Osteocyte (in vitro differentiated cells): ENCODE measurements around the gene ORC6. TPM values are rescaled to one million over a fixed set of nuclear protein-coding genes. Genes with fewer than 3 reads are reported as not detected.

Source experiments
- DNase-seq: peaks from one replicate; pipeline ENCODE4 v3.0.0; 2021; ENCODE audit warnings: mixed read lengths; ENCODE audit not compliant: unreplicated experiment; ENCODE audit errors: extremely low spot score
- H3K27ac Mint-ChIP-seq: one replicate; pipeline ENCODE4 v1.8.0; 2021; ENCODE audit warnings: mild to moderate bottlenecking, mixed read lengths; ENCODE audit not compliant: unreplicated experiment
- H3K27me3 Mint-ChIP-seq: one replicate; pipeline ENCODE4 v1.8.0; 2021; ENCODE audit warnings: mixed read lengths; ENCODE audit not compliant: unreplicated experiment
- H3K36me3 Mint-ChIP-seq: one replicate; pipeline ENCODE4 v1.8.0; 2021; ENCODE audit warnings: mixed read lengths; ENCODE audit not compliant: unreplicated experiment
- H3K4me1 Mint-ChIP-seq: one replicate; pipeline ENCODE4 v1.8.0; 2021; ENCODE audit warnings: mixed read lengths; ENCODE audit not compliant: unreplicated experiment
- H3K4me3 Mint-ChIP-seq: one replicate; pipeline ENCODE4 v1.8.0; 2021; ENCODE audit warnings: mild to moderate bottlenecking, moderate library complexity, mixed read lengths; ENCODE audit not compliant: unreplicated experiment
- H3K9me3 Mint-ChIP-seq: one replicate; pipeline ENCODE4 v1.8.0; 2021; ENCODE audit warnings: mixed read lengths; ENCODE audit not compliant: unreplicated experiment
- CTCF ChIP-seq: fragments of 200-600 bp; sonication (generic); IDR thresholded peaks from 2 replicates; pipeline ENCODE4 v1.5.0; 2021; ENCODE audit warnings: antibody characterized with exemption, mild to moderate bottlenecking, moderate library complexity
- total RNA-seq: library from RNA; stranded (reverse); gene quantifications from 2 replicates; pipeline ENCODE4 v1.2.1, GENCODE V29; 2021

The ORC6 gene
- total RNA-seq, 1 donor from 2014 or later, result 8.8 TPM

- Mint-ChIP-seq H3K4me3 (no peak overlapping the region), H3K27ac (no peak overlapping the region), H3K4me1 (no peaks in the 10 kb centered on the region), H3K27me3 (no peaks in the 10 kb centered on the region), H3K9me3 (no peaks in the 10 kb centered on the region), H3K36me3 (peaks cover 6% of the 10 kb centered on the region)
- DNase-seq, result no peak
- no peak for TF ChIP-seq CTCF
Observed at GRCh38 chr16:46696957-46697356, 7.5 kb downstream of the ORC6 start.

GRCh38 chr16:46700048-46700447, 10.6 kb downstream of the ORC6 start:
- Mint-ChIP-seq H3K4me3 (no peak overlapping the region), H3K27ac (no peak overlapping the region), H3K9me3 (no peaks in the 10 kb centered on the region), H3K4me1 (no peaks in the 10 kb centered on the region), H3K36me3 (peaks cover 6% of the 10 kb centered on the region), H3K27me3 (no peaks in the 10 kb centered on the region)
- no peak for TF ChIP-seq CTCF
- no peak for DNase-seq

- Mint-ChIP-seq H3K9me3 (no peaks in the 10 kb centered on the region), H3K27me3 (no peaks in the 10 kb centered on the region), H3K36me3 (peaks cover 2% of the 10 kb centered on the region), H3K4me3 (no peak overlapping the region), H3K27ac (no peak overlapping the region), H3K4me1 (no peaks in the 10 kb centered on the region)
- no peak for TF ChIP-seq CTCF
- no peak for DNase-seq
Observed at GRCh38 chr16:46701615-46702014, 12.2 kb downstream of the ORC6 start.

GRCh38 chr16:46702030-46702429, 12.6 kb downstream of the ORC6 start:
- no peaks in the 10 kb centered on the region for H3K4me1 Mint-ChIP-seq
- H3K36me3 Mint-ChIP-seq, result peaks cover 2% of the 10 kb centered on the region
- DNase-seq, result no peak
- no peak overlapping the region for H3K4me3 Mint-ChIP-seq
- H3K9me3 Mint-ChIP-seq, result no peaks in the 10 kb centered on the region
- no peak for TF ChIP-seq CTCF
- H3K27me3 Mint-ChIP-seq, result no peaks in the 10 kb centered on the region
- H3K27ac Mint-ChIP-seq, result no peak overlapping the region

GRCh38 chr16:46706642-46707041, 17.2 kb downstream of the ORC6 start:
- Mint-ChIP-seq H3K27me3 (no peaks in the 10 kb centered on the region), H3K9me3 (no peaks in the 10 kb centered on the region), H3K36me3 (no peaks in the 10 kb centered on the region), H3K4me1 (no peaks in the 10 kb centered on the region), H3K27ac (no peak overlapping the region), H3K4me3 (no peak overlapping the region)
- no peak for DNase-seq
- no peak for TF ChIP-seq CTCF
